DND-41 (cell line): ENCODE data around the gene FAM83F.

Experiments used
- ATAC-seq: fragments of 200-7000 bp; cut with Tn5 transposase; 3 replicates; pipeline ENCODE4 v1.9.1; 2021; ENCODE audit warnings: low read depth; ENCODE audit not compliant: insufficient read depth
- DNase-seq: peaks from one replicate; pipeline ENCODE4 v3.0.0-alpha.2; 2020
- H2AFZ ChIP-seq: 2 replicates; pipeline ENCODE4 v1.6.0; 2012; ENCODE audit warnings: low read depth, low read length
- H3K27ac ChIP-seq: 2 replicates; pipeline ENCODE4 v1.5.1; 2012; ENCODE audit warnings: low read length, inconsistent platforms
- H3K27me3 ChIP-seq: fragments of 200-600 bp; sonication (generic); 2 replicates; pipeline ENCODE4 v1.6.0; 2012; ENCODE audit warnings: low read length, mild to moderate bottlenecking, inconsistent platforms; ENCODE audit not compliant: insufficient read depth, poor library complexity
- H3K36me3 ChIP-seq: 2 replicates; pipeline ENCODE4 v1.5.1; 2012; ENCODE audit warnings: low read length, inconsistent platforms; ENCODE audit not compliant: insufficient read depth
- H3K4me1 ChIP-seq: 2 replicates; pipeline ENCODE4 v1.5.1; 2012; ENCODE audit warnings: mild to moderate bottlenecking, low read length; ENCODE audit not compliant: insufficient read depth
- H3K4me2 ChIP-seq: 2 replicates; pipeline ENCODE4 v1.6.0; 2012; ENCODE audit warnings: mild to moderate bottlenecking, moderate library complexity, low read length, inconsistent platforms; ENCODE audit not compliant: insufficient read depth
- H3K4me3 ChIP-seq, 2 experiments: fragments of 200-600 bp in 1 of 2; shearing (Covaris generic) in 1 of 2; 2 replicates each; pipeline ENCODE4 v1.5.1; 2012 to 2016; ENCODE audit warnings: inconsistent platforms in 2 of 2, low read length in 2 of 2, mild to moderate bottlenecking in 2 of 2, low read depth in 1 of 2, moderate library complexity in 1 of 2
- H3K79me2 ChIP-seq: 2 replicates; pipeline ENCODE4 v1.6.0; 2012; ENCODE audit warnings: low read length, inconsistent platforms; ENCODE audit not compliant: insufficient read depth
- H3K9ac ChIP-seq: 2 replicates; pipeline ENCODE4 v1.6.0; 2012; ENCODE audit warnings: low read depth, mild to moderate bottlenecking, inconsistent platforms, low read length, moderate library complexity
- H3K9me3 ChIP-seq: 2 replicates; pipeline ENCODE4 v1.5.1; 2012; ENCODE audit warnings: low read length, moderate library complexity, mild to moderate bottlenecking, inconsistent platforms; ENCODE audit not compliant: insufficient read depth, severe bottlenecking
- H4K20me1 ChIP-seq: 2 replicates; pipeline ENCODE4 v1.6.0; 2012; ENCODE audit warnings: low read length; ENCODE audit not compliant: insufficient read depth
- CTCF ChIP-seq: IDR thresholded peaks from 2 replicates; pipeline ENCODE4 v1.5.1; 2012; ENCODE audit warnings: borderline replicate concordance, low read length, moderate library complexity, mild to moderate bottlenecking; ENCODE audit not compliant: poor library complexity, severe bottlenecking; ENCODE audit errors: extremely low read depth
- EZH2 ChIP-seq: IDR thresholded peaks from 3 replicates; pipeline ENCODE4 v1.6.1; 2012; ENCODE audit warnings: borderline replicate concordance, low read depth, mild to moderate bottlenecking, moderate library complexity, low read length, inconsistent platforms; ENCODE audit not compliant: severe bottlenecking

Gene FAM83F

GRCh38 chr22:40009951-40010671 is 15.4 kb downstream of the FAM83F start:
- H2AFZ ChIP-seq, result no peak overlapping the region
- no peak overlapping the region for H3K27ac ChIP-seq
- H3K4me2 ChIP-seq, result no peak overlapping the region
- DNase-seq (no peak), ATAC-seq (no peak)
- no peaks in the 10 kb centered on the region for H3K4me1 ChIP-seq
- no peaks in the 10 kb centered on the region for H3K79me2 ChIP-seq
- H3K4me3 ChIP-seq, result no peak overlapping the region
- no peaks in the 10 kb centered on the region for H3K36me3 ChIP-seq
- H4K20me1 ChIP-seq, result no peaks in the 10 kb centered on the region
- H3K9me3 ChIP-seq, result no peaks in the 10 kb centered on the region
- H3K9ac ChIP-seq, result no peak overlapping the region
- no peaks in the 10 kb centered on the region for H3K27me3 ChIP-seq
- TF ChIP-seq CTCF, result no peak
- TF ChIP-seq EZH2, result no peak

GRCh38 chr22:40010746-40011145 is 16.0 kb downstream of the FAM83F start:
- Histone ChIP-seq H3K9ac (no peak overlapping the region), H3K27me3 (no peaks in the 10 kb centered on the region), H3K4me2 (no peak overlapping the region), H4K20me1 (no peaks in the 10 kb centered on the region), H3K4me1 (no peaks in the 10 kb centered on the region), H3K36me3 (no peaks in the 10 kb centered on the region), H3K27ac (no peak overlapping the region), H3K79me2 (no peaks in the 10 kb centered on the region), H3K4me3 (no peak overlapping the region), H3K9me3 (no peaks in the 10 kb centered on the region), H2AFZ (no peak overlapping the region)
- TF ChIP-seq CTCF (no peak), EZH2 (no peak)
- DNase-seq (no peak), ATAC-seq (no peak)

GRCh38 chr22:40014667-40015248 is 20.0 kb downstream of the FAM83F start:
- ATAC-seq (no peak), DNase-seq (no peak)
- H3K4me2 ChIP-seq, result no peak overlapping the region
- no peak overlapping the region for H2AFZ ChIP-seq
- H3K9me3 ChIP-seq, result no peaks in the 10 kb centered on the region
- no peak overlapping the region for H3K9ac ChIP-seq
- H3K79me2 ChIP-seq, result no peaks in the 10 kb centered on the region
- H4K20me1 ChIP-seq, result no peaks in the 10 kb centered on the region
- no peaks in the 10 kb centered on the region for H3K4me1 ChIP-seq
- H3K36me3 ChIP-seq, result no peaks in the 10 kb centered on the region
- H3K4me3 ChIP-seq, result no peak overlapping the region
- TF ChIP-seq CTCF, result no peak
- TF ChIP-seq EZH2, result no peak
- H3K27me3 ChIP-seq, result no peaks in the 10 kb centered on the region
- H3K27ac ChIP-seq, result no peak overlapping the region
